ENCODE data around the gene SLC66A2.
A peak's percentile ranks its signal among the peaks of the same experiment; 100 is the strongest.
"Not testable (repeated sequence)": the region's sequence is repeated elsewhere in the genome, so short reads cannot be mapped to it uniquely, and the experiment has no call there.

The SLC66A2 gene

DNA sequence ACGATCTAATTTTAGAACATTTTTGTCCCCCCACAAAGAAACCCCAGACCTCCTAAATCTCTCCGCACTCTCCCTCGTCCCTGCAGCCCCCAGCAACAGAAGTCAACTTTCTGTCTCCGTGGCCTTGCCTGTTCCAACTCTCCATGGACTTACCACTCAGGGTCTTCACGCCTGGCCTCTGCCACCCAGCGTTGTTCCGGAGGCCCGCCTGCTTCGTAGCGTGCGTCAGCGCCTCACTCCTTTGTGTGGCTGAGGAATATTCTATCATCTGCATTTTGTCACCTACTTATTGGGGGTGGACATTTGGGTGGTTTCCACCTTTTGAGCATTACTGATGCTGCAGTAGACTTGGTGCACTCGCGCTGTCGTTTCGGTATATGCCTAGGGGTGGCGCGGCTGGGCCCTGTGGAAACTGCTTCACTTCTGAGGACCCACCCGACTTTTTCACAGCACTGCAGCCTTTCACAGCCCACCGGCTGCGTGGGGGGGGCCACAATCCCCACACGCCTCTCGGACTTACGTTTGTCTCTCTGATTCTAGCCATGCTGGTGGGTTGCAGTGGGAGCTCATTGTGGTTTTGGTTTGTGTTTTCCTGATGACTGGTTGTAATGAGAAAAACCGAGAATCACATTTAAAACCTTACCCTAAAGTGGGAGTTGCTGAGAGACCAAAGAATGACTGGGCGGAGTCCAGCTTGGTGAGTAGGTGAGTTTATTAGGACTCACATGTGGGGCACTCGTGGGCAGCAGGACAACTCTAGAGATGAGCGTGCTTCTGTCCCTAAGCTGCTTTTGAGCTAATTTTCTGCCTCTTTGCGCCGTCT is 11.6 kb upstream of the SLC66A2 start:
- Mint-ChIP-seq H3K36me3 (ENCODE audit: low read depth) (peaks cover 4% of the 10 kb centered on the region), H3K27ac (peak overlapping the region; percentile 43), H3K9me3 (no peaks in the 10 kb centered on the region), H3K27me3 (ENCODE audit: low read depth) (peaks cover 3% of the 10 kb centered on the region), H3K4me3 (peak overlapping the region; percentile 56), H3K4me1 (ENCODE audit: low read depth) (peaks cover 30% of the 10 kb centered on the region)
- peak; percentile 62 for DNase-seq (ENCODE audit: low spot score)

DNA sequence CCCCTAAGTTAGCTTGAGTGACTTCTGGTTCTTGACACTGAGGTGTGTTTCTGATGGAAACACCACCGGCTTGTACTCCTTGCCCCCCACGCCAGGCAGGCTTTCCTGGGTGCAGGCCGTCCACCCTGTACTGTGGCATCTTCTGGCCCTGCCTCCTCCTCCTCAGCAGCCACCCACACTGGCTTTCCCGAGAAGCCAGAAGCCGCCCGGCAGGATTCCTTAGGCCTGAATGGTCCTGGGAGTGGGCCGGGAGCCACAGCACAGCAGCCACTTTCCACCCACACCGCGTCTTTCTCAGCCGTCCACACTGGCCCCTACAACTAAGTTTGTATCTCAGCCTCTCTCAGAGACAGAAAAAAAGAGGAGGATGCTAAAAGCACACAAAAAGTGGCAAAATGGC is 10.9 kb upstream of the SLC66A2 start:
- H3K27me3 Mint-ChIP-seq (ENCODE audit: low read depth), result peaks cover 3% of the 10 kb centered on the region
- H3K4me1 Mint-ChIP-seq (ENCODE audit: low read depth), result peaks cover 30% of the 10 kb centered on the region
- H3K4me3 Mint-ChIP-seq, result no peak overlapping the region
- H3K36me3 Mint-ChIP-seq (ENCODE audit: low read depth), result peaks cover 4% of the 10 kb centered on the region
- no peak for DNase-seq (ENCODE audit: low spot score)
- H3K9me3 Mint-ChIP-seq, result no peaks in the 10 kb centered on the region
- no peak overlapping the region for H3K27ac Mint-ChIP-seq

DNA sequence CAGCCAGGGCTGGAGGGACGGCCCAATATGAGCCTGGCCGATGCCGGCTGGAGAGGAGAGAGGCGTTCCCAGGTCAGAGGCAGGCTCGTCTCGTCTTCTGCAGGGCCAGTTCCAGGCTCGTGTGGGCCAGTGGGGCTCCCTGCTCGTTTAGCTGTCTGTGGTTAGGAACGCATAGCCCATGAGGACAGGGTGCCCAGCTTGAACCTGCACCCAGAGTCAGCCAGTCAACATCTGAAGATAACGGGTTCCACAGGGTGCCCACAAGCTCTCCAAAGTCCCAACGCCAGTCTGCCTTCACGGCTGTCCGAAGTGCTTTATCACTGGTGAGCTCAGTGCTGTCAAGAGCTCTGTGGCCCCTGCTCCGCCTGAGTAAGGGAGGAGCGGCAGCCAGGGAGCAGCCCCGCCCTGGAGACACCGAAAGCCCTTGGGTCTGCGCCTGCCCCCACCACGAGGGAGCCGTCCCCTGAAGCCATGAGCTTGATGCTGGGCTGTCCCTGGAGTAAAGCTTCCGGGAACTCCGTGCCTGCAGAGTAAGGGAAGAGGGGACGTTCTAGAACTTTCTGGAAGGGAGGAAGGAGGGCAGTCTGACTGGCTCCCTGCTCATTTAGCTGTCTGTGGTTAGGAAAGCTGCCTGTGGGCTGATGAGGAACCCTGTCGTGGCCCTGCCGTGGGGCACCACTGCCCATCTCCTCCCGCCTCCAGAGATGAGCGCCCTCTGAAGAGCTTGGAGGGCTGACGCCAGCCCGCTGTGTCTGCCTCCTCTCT is 10.3 kb upstream of the SLC66A2 start:
- no peak for DNase-seq (ENCODE audit: low spot score)
- Mint-ChIP-seq H3K4me3 (no peak overlapping the region), H3K4me1 (ENCODE audit: low read depth) (peaks cover 30% of the 10 kb centered on the region)

DNA sequence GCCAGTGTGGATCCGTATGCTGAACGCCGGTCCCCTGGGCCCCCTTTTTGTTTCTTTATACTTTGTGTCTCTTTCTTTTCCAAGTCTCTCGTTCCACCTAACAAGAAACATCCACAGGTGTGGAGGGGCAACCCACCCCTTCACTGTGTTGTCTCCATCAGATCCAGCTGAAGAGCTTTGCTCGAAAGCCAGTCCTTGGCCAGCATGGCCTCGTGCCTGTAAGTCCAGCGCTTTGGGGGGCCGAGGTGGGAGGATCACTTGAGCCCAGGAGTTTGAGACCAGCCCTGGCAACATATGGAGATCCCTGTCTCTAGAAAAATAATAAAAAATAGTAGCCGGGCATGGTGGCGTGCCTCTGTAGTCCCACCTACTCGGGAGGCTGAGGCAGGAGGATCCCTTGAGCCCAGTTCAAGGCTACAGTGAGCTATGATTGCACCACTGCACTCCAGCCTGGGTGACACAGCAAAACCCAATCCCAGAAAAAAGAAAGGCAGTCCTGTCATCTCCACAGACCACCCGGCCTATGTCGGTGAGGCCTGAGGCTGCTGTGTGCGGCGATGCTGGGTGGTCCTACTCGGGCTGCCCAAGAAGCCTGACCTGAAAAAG is 9.6 kb upstream of the SLC66A2 start:
- peaks cover 3% of the 10 kb centered on the region for H3K27me3 Mint-ChIP-seq (ENCODE audit: low read depth)
- peaks cover 30% of the 10 kb centered on the region for H3K4me1 Mint-ChIP-seq (ENCODE audit: low read depth)
- H3K9me3 Mint-ChIP-seq, result no peaks in the 10 kb centered on the region
- H3K36me3 Mint-ChIP-seq (ENCODE audit: low read depth), result peaks cover 4% of the 10 kb centered on the region
- peak overlapping the region; percentile 73 for H3K4me3 Mint-ChIP-seq
- peak overlapping the region; percentile 83 for H3K27ac Mint-ChIP-seq
- DNase-seq (ENCODE audit: low spot score), result no peak

More for the DNA sequence above, 10.3 kb upstream of the SLC66A2 start:
- no peaks in the 10 kb centered on the region for H3K9me3 Mint-ChIP-seq
- peaks cover 3% of the 10 kb centered on the region for H3K27me3 Mint-ChIP-seq (ENCODE audit: low read depth)
- H3K27ac Mint-ChIP-seq, result no peak overlapping the region
- H3K36me3 Mint-ChIP-seq (ENCODE audit: low read depth), result peaks cover 4% of the 10 kb centered on the region

DNA sequence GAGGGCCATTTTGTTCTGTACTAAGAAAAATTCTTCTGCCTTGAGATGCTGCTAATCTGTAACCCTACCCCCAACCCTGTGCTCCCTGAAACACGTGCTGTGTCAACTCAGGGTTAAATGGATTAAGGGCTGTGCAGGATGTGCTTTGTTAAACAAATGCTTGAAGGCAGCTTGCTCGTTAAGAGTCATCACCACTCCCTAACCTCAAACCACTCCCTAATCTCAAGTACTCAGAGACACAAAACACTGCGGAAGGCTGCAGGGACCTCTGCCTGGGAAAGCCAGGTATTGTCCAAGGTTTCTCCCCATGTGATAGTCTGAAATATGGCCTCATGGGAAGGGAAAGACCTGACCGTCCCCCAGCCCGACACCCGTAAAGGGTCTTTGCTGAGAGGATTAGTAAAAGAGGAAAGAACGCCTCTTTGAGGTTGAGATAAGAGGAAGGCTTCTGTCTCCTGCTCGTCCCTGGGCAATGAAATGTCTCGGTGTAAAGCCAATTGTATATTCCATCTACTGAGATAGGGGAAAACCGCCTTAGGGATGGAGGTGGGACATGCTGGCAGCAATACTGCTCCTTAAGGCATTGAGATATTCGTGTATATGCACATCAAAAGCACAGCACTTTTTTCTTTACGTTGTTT is 8.8 kb upstream of the SLC66A2 start:
- H3K4me3 Mint-ChIP-seq, result peak overlapping the region; percentile 73
- not testable (repeated sequence) for DNase-seq (ENCODE audit: low spot score); H3K27me3 Mint-ChIP-seq (ENCODE audit: low read depth); H3K9me3 Mint-ChIP-seq; H3K36me3 Mint-ChIP-seq (ENCODE audit: low read depth)
- peaks cover 26% of the 10 kb centered on the region for H3K4me1 Mint-ChIP-seq (ENCODE audit: low read depth)
- H3K27ac Mint-ChIP-seq, result peak overlapping the region; percentile 83

DNA sequence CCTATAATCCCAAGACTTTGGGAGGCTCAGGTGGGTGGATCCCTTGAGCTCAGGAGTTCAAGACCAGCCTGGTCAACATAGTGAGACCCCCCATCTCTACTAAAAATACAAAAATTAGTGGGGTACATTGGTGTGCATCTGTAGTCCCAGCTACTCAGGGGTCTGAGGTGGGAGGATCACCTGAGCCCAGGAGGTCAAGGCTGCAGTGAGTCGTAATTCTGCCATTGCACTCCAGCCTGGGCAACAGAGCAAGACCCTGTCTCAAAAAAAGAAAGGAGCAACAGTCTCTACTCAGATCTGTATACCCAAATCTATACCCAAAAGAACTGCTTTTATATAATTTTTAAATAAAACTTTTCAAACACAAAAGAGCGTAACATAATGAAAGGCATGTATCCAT is 7.5 kb upstream of the SLC66A2 start:
- Mint-ChIP-seq H3K4me1 (ENCODE audit: low read depth) (peaks cover 30% of the 10 kb centered on the region), H3K27ac (no peak overlapping the region), H3K4me3 (no peak overlapping the region), H3K9me3 (no peaks in the 10 kb centered on the region), H3K36me3 (ENCODE audit: low read depth) (no peaks in the 10 kb centered on the region), H3K27me3 (ENCODE audit: low read depth) (peaks cover 3% of the 10 kb centered on the region)
- DNase-seq (ENCODE audit: low spot score), result no peak

DNA sequence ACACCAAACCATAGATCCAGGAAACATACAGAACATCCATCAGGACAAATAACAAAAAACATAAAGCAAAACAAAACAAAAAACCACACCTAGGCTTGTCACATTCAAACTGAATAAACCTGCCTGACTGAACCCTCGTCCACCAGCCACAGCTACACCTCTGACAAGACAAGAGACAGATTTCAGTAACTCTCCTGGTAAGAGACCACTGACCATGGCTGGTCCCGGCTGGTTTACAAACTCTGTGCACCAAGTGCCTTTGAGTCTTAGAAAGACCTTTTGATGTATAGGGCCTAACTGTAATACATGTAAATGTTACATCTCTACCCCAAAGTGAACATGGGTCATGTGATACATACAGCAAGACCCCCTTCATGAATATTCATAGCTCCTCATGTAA is 4.8 kb upstream of the SLC66A2 start:
- H3K27ac Mint-ChIP-seq, result no peak overlapping the region
- DNase-seq (ENCODE audit: low spot score), result no peak
- no peaks in the 10 kb centered on the region for H3K9me3 Mint-ChIP-seq
- no peak overlapping the region for H3K4me3 Mint-ChIP-seq
- H3K27me3 Mint-ChIP-seq (ENCODE audit: low read depth), result no peaks in the 10 kb centered on the region
- no peaks in the 10 kb centered on the region for H3K36me3 Mint-ChIP-seq (ENCODE audit: low read depth)
- peaks cover 19% of the 10 kb centered on the region for H3K4me1 Mint-ChIP-seq (ENCODE audit: low read depth)

DNA sequence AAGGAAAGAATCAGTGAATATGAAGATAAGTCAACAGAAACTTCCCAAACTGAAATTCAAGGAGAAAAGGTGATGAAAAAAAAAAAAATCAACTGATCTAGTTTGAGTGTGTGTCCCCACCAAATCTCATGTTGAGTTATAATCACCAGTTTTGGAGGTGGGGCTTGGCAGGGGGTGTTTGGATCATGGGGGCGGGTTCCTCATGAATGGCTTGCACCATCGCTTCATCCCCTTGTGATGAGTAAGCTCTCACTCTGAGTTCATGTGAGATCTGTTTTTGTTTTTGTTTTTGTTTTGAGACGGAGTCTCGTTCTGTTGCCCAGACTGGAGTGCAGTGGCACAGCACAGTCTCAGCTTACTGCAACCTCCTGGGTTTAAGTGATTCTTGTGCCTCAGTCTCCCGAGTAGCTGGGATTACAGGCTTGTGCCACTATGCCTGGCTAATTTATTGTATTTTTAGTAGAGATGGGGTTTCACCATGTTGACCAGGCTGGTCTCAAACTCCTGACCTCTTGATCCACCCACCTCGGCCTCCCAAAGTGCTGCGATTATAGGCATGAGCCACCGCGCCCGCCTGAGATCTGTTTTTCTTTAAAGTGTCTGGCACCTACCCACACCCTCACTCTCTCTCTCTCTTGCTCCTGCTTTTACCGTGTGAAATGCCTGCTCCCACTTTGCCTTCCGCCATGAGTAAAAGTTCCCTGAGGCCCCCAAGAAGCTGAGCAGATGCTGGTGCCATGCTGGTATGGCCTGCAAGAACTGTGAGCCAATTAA is 4.0 kb upstream of the SLC66A2 start:
- Mint-ChIP-seq H3K9me3 (no peaks in the 10 kb centered on the region), H3K4me1 (ENCODE audit: low read depth) (peaks cover 13% of the 10 kb centered on the region), H3K27me3 (ENCODE audit: low read depth) (no peaks in the 10 kb centered on the region), H3K27ac (no peak overlapping the region), H3K4me3 (no peak overlapping the region), H3K36me3 (ENCODE audit: low read depth) (no peaks in the 10 kb centered on the region)
- no peak for DNase-seq (ENCODE audit: low spot score)

DNA sequence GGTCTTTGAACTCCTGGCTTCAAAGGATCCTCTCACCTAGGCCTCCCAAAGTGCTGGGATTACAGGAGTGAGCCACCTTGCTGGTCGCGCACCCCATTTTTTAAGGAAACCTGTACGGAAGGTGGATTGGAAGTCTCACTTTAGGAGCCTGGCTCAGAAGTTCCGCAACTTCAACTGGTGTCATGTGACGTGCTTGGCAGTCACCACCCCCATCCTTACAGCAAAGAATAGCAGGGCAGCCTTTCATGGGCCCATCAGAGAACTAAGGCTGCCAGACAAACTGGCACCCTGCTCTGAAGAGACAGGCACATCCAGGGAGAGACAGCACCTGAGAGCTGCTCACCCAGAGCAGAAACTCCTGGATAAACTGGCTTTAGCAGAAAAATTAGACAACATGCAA is 3.3 kb upstream of the SLC66A2 start:
- no peaks in the 10 kb centered on the region for H3K27me3 Mint-ChIP-seq (ENCODE audit: low read depth)
- H3K36me3 Mint-ChIP-seq (ENCODE audit: low read depth), result peaks cover 1% of the 10 kb centered on the region
- DNase-seq (ENCODE audit: low spot score), result no peak
- H3K9me3 Mint-ChIP-seq, result no peaks in the 10 kb centered on the region
- no peak overlapping the region for H3K4me3 Mint-ChIP-seq
- H3K4me1 Mint-ChIP-seq (ENCODE audit: low read depth), result peaks cover 12% of the 10 kb centered on the region
- no peak overlapping the region for H3K27ac Mint-ChIP-seq

DNA sequence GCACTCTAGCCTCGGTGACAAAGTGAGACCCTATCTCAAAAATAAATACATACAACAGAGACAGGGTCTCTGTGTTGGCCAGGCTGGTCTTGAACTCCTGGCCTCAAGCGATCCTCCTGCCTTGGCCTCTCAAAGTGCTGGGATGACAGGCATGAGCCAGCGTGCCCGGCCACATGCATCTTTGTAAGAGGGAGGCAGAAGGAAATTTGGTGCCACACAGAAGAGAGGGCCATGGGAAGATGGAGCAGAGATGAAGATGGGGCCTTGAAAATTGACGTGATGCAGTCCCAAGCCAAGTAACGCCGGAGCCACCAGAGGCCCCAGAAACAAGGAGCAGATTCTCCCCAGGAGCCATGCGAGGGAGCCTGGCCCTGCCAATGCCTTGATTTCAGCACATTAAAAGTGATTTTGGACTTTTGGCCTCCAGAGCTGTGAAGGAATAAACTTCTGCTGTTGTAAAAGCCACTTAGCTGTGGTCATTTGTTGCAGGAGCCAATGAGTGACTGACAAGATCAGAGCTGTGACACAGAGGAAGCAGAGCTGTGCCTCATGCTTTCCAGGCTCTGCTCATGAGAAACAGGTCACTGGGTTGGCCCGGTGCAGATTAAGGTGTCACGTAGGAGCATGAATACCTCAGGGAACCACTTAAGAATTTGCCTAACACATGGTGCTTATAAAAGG is 2.7 kb upstream of the SLC66A2 start:
- Mint-ChIP-seq H3K4me1 (ENCODE audit: low read depth) (peaks cover 16% of the 10 kb centered on the region), H3K36me3 (ENCODE audit: low read depth) (peaks cover 3% of the 10 kb centered on the region), H3K27me3 (ENCODE audit: low read depth) (no peaks in the 10 kb centered on the region), H3K4me3 (no peak overlapping the region), H3K27ac (no peak overlapping the region), H3K9me3 (no peaks in the 10 kb centered on the region)
- DNase-seq (ENCODE audit: low spot score), result no peak

DNA sequence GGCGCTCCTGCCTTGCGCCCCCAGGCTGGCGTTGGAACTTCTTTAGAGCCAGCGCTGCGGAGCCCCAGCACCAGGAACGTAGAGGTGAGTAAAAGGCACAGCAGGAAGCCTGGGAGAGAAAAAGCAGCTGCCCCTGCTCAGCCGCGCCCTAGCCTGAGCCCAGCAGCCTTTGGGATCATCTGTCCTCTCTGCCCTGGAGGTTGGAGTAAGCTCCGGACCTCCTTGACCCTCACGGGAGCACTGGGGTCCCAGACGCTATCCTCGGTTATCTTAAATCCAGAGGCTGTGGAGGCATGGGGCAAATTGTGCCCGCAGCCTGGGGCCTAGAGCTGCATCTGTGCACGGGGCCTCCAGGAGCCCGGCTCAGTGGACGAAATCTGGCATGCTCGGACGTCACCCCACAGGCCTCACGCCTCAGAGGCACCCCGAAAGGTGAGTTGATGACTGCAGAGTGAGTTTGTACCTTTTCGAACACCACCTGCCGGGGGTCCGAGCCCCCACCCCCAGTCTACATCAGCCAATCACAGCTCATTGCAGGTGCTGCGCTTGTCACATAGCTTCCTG is 1.6 kb upstream of the SLC66A2 start:
- peaks cover 18% of the 10 kb centered on the region for H3K4me1 Mint-ChIP-seq (ENCODE audit: low read depth)
- H3K27me3 Mint-ChIP-seq (ENCODE audit: low read depth), result no peaks in the 10 kb centered on the region
- peaks cover 3% of the 10 kb centered on the region for H3K36me3 Mint-ChIP-seq (ENCODE audit: low read depth)
- H3K27ac Mint-ChIP-seq, result peak overlapping the region; percentile 31
- H3K9me3 Mint-ChIP-seq, result no peaks in the 10 kb centered on the region
- DNase-seq (ENCODE audit: low spot score), result no peak
- peak overlapping the region; percentile 50 for H3K4me3 Mint-ChIP-seq

DNA sequence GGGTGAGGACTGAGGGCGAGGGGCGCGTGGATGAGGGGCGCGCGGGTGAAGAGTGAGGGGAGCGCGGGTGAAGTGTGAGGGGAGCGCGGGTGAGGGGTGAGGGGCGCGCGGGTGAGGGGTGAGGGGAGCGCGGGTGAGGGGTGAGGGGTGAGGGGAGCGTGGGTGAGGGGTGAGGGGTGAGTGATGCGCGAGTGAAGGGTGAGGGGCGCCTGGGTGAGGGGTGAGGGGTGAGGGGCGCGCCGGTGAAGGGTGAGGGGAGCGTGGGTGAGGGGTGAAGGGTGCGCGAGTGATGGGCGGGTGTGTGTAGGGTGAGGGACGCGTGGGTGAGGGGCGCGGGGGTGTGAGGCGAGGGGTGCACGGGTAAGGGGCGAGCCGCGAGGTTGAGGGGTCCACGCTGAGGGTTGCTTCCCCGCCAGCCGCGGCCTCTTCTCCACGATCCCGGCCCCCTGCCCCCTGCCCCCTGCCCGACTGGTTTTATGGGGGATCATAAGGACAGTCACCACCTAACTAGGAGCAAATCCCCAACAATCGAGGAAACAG is 1.1 kb upstream of the SLC66A2 start:
- peaks cover 3% of the 10 kb centered on the region for H3K36me3 Mint-ChIP-seq (ENCODE audit: low read depth)
- H3K4me1 Mint-ChIP-seq (ENCODE audit: low read depth), result peaks cover 18% of the 10 kb centered on the region
- H3K4me3 Mint-ChIP-seq, result no peak overlapping the region
- H3K27me3 Mint-ChIP-seq (ENCODE audit: low read depth), result no peaks in the 10 kb centered on the region
- H3K9me3 Mint-ChIP-seq, result no peaks in the 10 kb centered on the region
- DNase-seq (ENCODE audit: low spot score), result no peak
- H3K27ac Mint-ChIP-seq, result no peak overlapping the region

Measured in T-helper 2 cell treated with Interferon-gamma antibody and Interleukin-4, amounts not matched to agents 5 μg/mL and 100 μg/mL, for 36 hours (primary cell).